ENCODE results near the gene LRP3. TPM values are rescaled to one million over a fixed set of nuclear protein-coding genes. Genes with fewer than 3 reads are reported as not detected.

Gene LRP3, protein sequence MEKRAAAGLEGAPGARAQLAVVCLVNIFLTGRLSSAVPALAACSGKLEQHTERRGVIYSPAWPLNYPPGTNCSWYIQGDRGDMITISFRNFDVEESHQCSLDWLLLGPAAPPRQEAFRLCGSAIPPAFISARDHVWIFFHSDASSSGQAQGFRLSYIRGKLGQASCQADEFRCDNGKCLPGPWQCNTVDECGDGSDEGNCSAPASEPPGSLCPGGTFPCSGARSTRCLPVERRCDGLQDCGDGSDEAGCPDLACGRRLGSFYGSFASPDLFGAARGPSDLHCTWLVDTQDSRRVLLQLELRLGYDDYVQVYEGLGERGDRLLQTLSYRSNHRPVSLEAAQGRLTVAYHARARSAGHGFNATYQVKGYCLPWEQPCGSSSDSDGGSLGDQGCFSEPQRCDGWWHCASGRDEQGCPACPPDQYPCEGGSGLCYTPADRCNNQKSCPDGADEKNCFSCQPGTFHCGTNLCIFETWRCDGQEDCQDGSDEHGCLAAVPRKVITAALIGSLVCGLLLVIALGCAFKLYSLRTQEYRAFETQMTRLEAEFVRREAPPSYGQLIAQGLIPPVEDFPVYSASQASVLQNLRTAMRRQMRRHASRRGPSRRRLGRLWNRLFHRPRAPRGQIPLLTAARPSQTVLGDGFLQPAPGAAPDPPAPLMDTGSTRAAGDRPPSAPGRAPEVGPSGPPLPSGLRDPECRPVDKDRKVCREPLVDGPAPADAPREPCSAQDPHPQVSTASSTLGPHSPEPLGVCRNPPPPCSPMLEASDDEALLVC
- 24.6 and 40.9 TPM in 2 replicates for total RNA-seq

GRCh38 chr19:33193865-33194362, at the start of gene LRP3:
Gene LRP3, plus strand, starts transcription at chr19:33194330. Its CDS starts 456 bp downstream, at chr19:33194786.

GRCh38 chr19:33225458-33225926, 31.4 kb downstream of the LRP3 start, which contains the start of gene SLC7A10:
Gene SLC7A10, minus strand, starts transcription at chr19:33225850. Its CDS starts 147 bp downstream, at chr19:33225703.

Other genes starting within 250 kb of the LRP3 start
- 8.0 and 14.6 TPM in 2 replicates for gene CEP89, start 222.4 kb upstream of the LRP3 start, total RNA-seq
- 0.89 and 1.3 TPM in 2 replicates for gene FAAP24, start 222.1 kb upstream of the LRP3 start, total RNA-seq
- 3.6 and 8.3 TPM in 2 replicates for gene RHPN2, start 129.4 kb upstream of the LRP3 start, total RNA-seq
- 4.5 and 6.6 TPM in 2 replicates for gene GPATCH1, start 113.1 kb upstream of the LRP3 start, total RNA-seq
- gene WDR88, start 62.2 kb upstream of the LRP3 start, total RNA-seq, result not detected in 2 replicates
- gene SLC7A10, start 31.5 kb downstream of the LRP3 start, total RNA-seq, result not detected in 2 replicates
- 0.14 and 0.30 TPM in 2 replicates for gene CEBPA, start 108.2 kb downstream of the LRP3 start, total RNA-seq
- 31.8 and 41.0 TPM in 2 replicates for gene CEBPG, start 179.4 kb downstream of the LRP3 start, total RNA-seq

All from smooth muscle cell of the umbilical artery (primary cell).